HG02885 (cell line): Measurements from ENCODE around the gene CSF1.
"Not testable (repeated sequence)": the region's sequence is repeated elsewhere in the genome, so short reads cannot be mapped to it uniquely, and the experiment has no call there.

Source experiments
- ATAC-seq: cut with Tn5 transposase; IDR thresholded peaks from one replicate; pipeline ENCODE4 v1.9.1; 2021; ENCODE audit warnings: mild to moderate bottlenecking; ENCODE audit not compliant: unreplicated experiment, poor library complexity

The CSF1 gene

GRCh38 chr1:109910123-109910962 lies at the start of gene CSF1:
TSS of gene CSF1 (plus strand) at chr1:109910849. CDS start at chr1:109911024, 175 bp downstream.
- ATAC-seq = peak; percentile 26

- ATAC-seq = not testable (repeated sequence)
Observed at GRCh38 chr1:109861616-109862015, 49.0 kb upstream of the CSF1 start.

GRCh38 chr1:109863667-109864046 lies 47.0 kb upstream of the CSF1 start:
- ATAC-seq = no peak

GRCh38 chr1:109864047-109864822 lies 46.4 kb upstream of the CSF1 start:
- ATAC-seq = no peak

- no peak for ATAC-seq
Observed at GRCh38 chr1:109864930-109865612, 45.6 kb upstream of the CSF1 start.

GRCh38 chr1:109866071-109866470 lies 44.6 kb upstream of the CSF1 start:
- no peak for ATAC-seq

GRCh38 chr1:109873278-109874175 lies 37.1 kb upstream of the CSF1 start:
- ATAC-seq = no peak

GRCh38 chr1:109874445-109874844 lies 36.2 kb upstream of the CSF1 start:
- no peak for ATAC-seq

- ATAC-seq = no peak
Observed at GRCh38 chr1:109875874-109876273, 34.8 kb upstream of the CSF1 start.

- no peak for ATAC-seq
Observed at GRCh38 chr1:109876617-109877316, 33.9 kb upstream of the CSF1 start.

GRCh38 chr1:109877317-109877771 lies 33.3 kb upstream of the CSF1 start:
- ATAC-seq = no peak

- no peak for ATAC-seq
Observed at GRCh38 chr1:109877776-109878175, 32.9 kb upstream of the CSF1 start.

GRCh38 chr1:109878531-109879104 lies 32.0 kb upstream of the CSF1 start:
- no peak for ATAC-seq

- not testable (repeated sequence) for ATAC-seq
Observed at GRCh38 chr1:109879371-109879770, 31.3 kb upstream of the CSF1 start.

- no peak for ATAC-seq
Observed at GRCh38 chr1:109879881-109880525, 30.6 kb upstream of the CSF1 start.

- no peak for ATAC-seq
Observed at GRCh38 chr1:109880971-109881894, 29.4 kb upstream of the CSF1 start.

- ATAC-seq = no peak
Observed at GRCh38 chr1:109881906-109882287, 28.8 kb upstream of the CSF1 start.
